Tibial nerve (tissue), 4 donors: Measurements from ENCODE around the gene NEK11.

Experiments
- EP300 ChIP-seq, 2 donors: sonication (generic); formaldehyde crosslinking; IDR thresholded peaks; one replicate each; pipeline ENCODE4 v1.6.1; 2017; ENCODE audit warnings: antibody characterized with exemption in 2 of 2, mild to moderate bottlenecking in 1 of 2
- POLR2A ChIP-seq, 2 donors: fragments of 450-650 bp; IDR thresholded peaks; one replicate each; pipeline ENCODE4 v1.6.1; 2017; ENCODE audit warnings: antibody characterized with exemption in 2 of 2, mild to moderate bottlenecking in 2 of 2, moderate library complexity in 2 of 2
- TF ChIP-seq, protein P1 (sequence below), 5 experiments: fragments of 200-600 bp in 3 of 5; fragments of 450-650 bp in 2 of 5; sonication (generic) in 3 of 5; IDR thresholded peaks; one replicate each; pipeline ENCODE4 v1.5.1; 2016 to 2019; ENCODE audit warnings: antibody characterized with exemption in 5 of 5, mild to moderate bottlenecking in 3 of 5, moderate library complexity in 2 of 5

DNA sequence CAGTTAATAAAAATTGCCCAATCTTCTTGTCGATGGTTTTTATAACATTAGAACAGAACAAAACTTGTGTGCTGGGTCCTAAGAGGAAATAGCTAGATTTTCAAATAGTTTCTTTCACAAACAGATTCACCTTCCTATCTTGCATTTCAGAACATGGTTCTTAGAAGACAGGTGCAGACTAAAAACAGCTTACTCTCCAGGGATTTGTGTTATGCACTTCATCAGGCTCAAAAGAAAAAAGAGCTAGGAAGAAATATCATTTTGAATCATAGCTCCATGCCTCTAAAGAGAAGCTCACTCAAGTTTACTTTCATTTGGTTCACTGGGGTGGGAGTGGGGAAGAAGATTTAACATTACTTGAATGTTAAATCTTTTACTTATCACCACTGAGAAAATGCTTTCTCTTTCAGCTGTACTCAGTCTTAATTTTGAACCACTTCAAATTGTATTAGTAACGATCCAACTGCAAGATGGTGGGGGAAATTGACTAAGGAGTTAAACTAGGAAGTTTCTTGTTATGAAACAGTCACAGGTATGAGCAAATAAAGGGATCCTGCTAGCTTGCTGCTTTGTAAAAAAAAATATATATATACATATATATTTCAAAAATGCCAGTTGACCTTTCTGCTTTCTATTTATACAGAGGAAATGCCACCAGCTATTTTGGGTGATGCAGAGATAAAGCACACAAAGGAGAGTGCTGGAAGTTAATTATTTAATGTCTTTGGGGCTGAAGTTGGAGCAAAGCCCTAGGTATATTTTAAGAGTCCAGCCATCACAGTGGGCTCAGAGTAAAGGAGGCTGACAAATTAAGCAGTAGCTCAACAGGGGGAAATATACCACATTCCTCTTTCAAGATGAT lies 326.6 kb downstream of the NEK11 start:
- TF ChIP-seq, protein P1, sequence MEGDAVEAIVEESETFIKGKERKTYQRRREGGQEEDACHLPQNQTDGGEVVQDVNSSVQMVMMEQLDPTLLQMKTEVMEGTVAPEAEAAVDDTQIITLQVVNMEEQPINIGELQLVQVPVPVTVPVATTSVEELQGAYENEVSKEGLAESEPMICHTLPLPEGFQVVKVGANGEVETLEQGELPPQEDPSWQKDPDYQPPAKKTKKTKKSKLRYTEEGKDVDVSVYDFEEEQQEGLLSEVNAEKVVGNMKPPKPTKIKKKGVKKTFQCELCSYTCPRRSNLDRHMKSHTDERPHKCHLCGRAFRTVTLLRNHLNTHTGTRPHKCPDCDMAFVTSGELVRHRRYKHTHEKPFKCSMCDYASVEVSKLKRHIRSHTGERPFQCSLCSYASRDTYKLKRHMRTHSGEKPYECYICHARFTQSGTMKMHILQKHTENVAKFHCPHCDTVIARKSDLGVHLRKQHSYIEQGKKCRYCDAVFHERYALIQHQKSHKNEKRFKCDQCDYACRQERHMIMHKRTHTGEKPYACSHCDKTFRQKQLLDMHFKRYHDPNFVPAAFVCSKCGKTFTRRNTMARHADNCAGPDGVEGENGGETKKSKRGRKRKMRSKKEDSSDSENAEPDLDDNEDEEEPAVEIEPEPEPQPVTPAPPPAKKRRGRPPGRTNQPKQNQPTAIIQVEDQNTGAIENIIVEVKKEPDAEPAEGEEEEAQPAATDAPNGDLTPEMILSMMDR (IDR thresholded peaks at IDR 0.05), result no peak
- TF ChIP-seq POLR2A (IDR thresholded peaks at IDR 0.05), result no peak
- TF ChIP-seq EP300 (IDR thresholded peaks at IDR 0.05), result no peak
